Esophagus (tissue), 2 donors: ENCODE results near the gene OR1F1. TPM values are rescaled to one million over a fixed set of nuclear protein-coding genes. Genes with fewer than 3 reads are reported as not detected.
"Not testable (repeated sequence)": the region's sequence is repeated elsewhere in the genome, so short reads cannot be mapped to it uniquely, and the experiment has no call there.

Experiments used
- H3K27ac ChIP-seq, 2 donors: one replicate each; pipeline ENCODE4 v1.5.1; 2013; ENCODE audit warnings: low read depth in 2 of 2, mild to moderate bottlenecking in 2 of 2, inconsistent platforms in 1 of 2, low read length in 1 of 2, moderate library complexity in 1 of 2
- H3K27me3 ChIP-seq, 2 donors: one replicate each; pipeline ENCODE4 v1.6.1; 2013; ENCODE audit warnings: low read length in 2 of 2, control low read depth in 1 of 2, mild to moderate bottlenecking in 1 of 2; ENCODE audit not compliant: insufficient read depth in 2 of 2, control insufficient read depth in 1 of 2
- H3K36me3 ChIP-seq, 2 donors: one replicate each; pipeline ENCODE4 v1.6.1; 2013; ENCODE audit warnings: low read length in 1 of 2; ENCODE audit not compliant: control insufficient read depth in 2 of 2, insufficient read depth in 2 of 2
- H3K4me1 ChIP-seq, 2 donors: one replicate each; pipeline ENCODE4 v1.6.1; 2013; ENCODE audit warnings: low read length in 1 of 2; ENCODE audit not compliant: control insufficient read depth in 2 of 2, insufficient read depth in 2 of 2
- H3K4me3 ChIP-seq, 2 donors: one replicate each; pipeline ENCODE4 v1.5.1; 2013; ENCODE audit warnings: low read length in 2 of 2, mild to moderate bottlenecking in 2 of 2, low read depth in 1 of 2, moderate library complexity in 1 of 2
- H3K9me3 ChIP-seq, 2 donors: one replicate each; pipeline ENCODE4 v1.6.1; 2013; ENCODE audit warnings: mild to moderate bottlenecking in 2 of 2, low read depth in 1 of 2, low read length in 1 of 2, moderate library complexity in 1 of 2; ENCODE audit not compliant: control insufficient read depth in 2 of 2, insufficient read depth in 1 of 2
- WGBS, 2 donors: extraction: QIAGEN DNeasy Blood & Tissue Kit; methylation state at CpG; one replicate each; pipeline ENCODE4 v1.1.7; 2013; 5-methylcytosine and 5-hydroxymethylcytosine counted together
- polyA plus RNA-seq, 2 donors: library from polyadenylated mRNA; stranded (reverse); fragments of 200-250 nt; gene quantifications; one replicate each; pipeline ENCODE4 v1.2.3, GENCODE V29; 2013
- donor health status: healthy with polysubstance abuse.
- donor health status: Bipolar disorder and iron deficiency.

Gene OR1F1
- not detected for polyA plus RNA-seq

DNA sequence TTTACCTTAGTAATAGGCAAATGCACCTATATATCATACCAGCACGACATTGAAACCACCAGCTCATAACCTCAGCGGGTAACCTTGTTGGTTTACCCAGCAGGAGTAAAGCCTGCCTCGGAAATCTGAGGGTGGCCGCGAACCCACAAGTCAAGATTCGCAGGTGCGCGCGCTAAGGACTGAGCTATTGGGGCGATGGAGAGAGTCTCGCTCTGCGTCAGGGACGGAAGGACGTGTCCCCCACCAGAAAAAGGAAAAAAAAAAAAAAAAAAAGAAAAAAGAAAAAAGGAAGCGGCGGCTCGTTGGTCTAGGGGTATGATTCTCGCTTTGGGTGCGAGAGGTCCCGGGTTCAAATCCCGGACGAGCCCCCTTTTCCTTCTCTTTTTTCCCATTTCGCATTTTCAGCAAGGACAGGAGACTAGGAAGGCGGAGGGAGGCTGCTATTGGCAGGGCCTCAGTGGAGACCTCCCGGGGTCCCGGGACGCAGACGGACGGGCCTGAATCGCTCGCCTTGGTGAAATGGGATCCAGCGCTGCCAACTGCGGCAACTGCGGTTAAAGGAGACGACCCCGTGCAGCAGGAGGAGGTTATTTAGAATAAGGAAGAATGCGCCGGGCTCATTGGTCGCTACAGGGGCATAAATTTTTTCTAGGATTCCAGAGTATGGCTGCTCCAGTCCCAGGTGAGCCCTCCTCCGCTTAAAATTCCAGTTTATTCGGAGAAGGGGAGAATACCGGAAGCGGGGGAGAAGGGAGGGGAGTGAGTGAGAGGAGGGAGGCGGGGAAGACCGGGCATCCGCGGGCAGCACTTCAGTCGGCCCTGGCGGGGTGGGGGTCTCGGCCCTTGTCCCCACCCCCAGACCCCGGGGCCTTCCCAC is at the start of gene OR1F1:
OR1F1 (plus strand) TSS at position 407 of the 877 bp plus-strand sequence.
- no peak within 1 kb of the TSS for H3K27ac ChIP-seq
- H3K4me1 ChIP-seq: peaks cover 0 to 13% of the 10 kb centered on the region in 2 donors
- peaks cover 0 to 13% of the 10 kb centered on the region in 2 donors for H3K9me3 ChIP-seq
- 2 to 4% methylated on average over 41 to 51 of the region's 51 CpGs for WGBS, 2 donors
- H3K4me3 ChIP-seq: peak within 1 kb of the TSS in 1 of 2 donors; percentile 35
- no peaks in the 10 kb centered on the region for H3K36me3 ChIP-seq
- peaks cover 0 to 29% of the 10 kb centered on the region in 2 donors for H3K27me3 ChIP-seq

- H3K36me3 ChIP-seq: peaks cover 5 to 35% of the 10 kb centered on the region in 2 donors
- 89 to 90% methylated on average over 20 to 21 of the region's 21 CpGs for WGBS, 2 donors
- H3K27me3 ChIP-seq: no peaks in the 10 kb centered on the region
- peaks cover 0 to 5% of the 10 kb centered on the region in 2 donors for H3K4me1 ChIP-seq
- no peak overlapping the region for H3K27ac ChIP-seq
- no peaks in the 10 kb centered on the region for H3K9me3 ChIP-seq
- no peak overlapping the region for H3K4me3 ChIP-seq
Measured at GRCh38 chr16:3138342-3138741, 49.7 kb upstream of the OR1F1 start.

- Histone ChIP-seq H3K9me3 (no peaks in the 10 kb centered on the region), H3K27me3 (no peaks in the 10 kb centered on the region), H3K4me1 (peaks cover 0 to 5% of the 10 kb centered on the region in 2 donors), H3K36me3 (peaks cover 5 to 35% of the 10 kb centered on the region in 2 donors), H3K4me3 (no peak overlapping the region), H3K27ac (no peak overlapping the region)
- WGBS, 2 donors: 87 to 90% methylated on average over 14 of the region's 14 CpGs
Measured at GRCh38 chr16:3138823-3139426, 49.1 kb upstream of the OR1F1 start.

DNA sequence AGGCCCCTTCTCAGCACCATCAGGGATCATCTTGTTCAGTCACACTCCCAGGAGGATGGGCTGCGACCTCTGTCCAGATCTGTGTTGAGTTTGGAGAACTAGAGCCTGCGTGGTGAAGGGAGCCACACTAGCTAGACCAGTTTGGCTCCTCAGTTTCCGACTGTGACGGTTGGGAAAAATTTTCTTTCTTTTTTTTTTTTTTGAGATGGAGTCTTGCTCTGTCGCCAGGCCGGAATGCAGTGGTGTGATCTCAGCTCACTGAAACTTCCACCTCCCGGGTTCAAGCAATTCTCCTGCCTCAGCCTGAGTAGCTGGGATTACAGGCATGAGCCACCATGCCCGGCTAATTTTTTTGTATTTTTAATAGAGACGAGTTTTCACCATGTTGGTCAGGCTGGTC is 48.4 kb upstream of the OR1F1 start:
- 82 to 83% methylated on average over 9 of the region's 9 CpGs for WGBS, 2 donors
- H3K27me3 ChIP-seq, H3K4me1 ChIP-seq, H3K27ac ChIP-seq, H3K9me3 ChIP-seq, H3K4me3 ChIP-seq: not testable (repeated sequence)
- H3K36me3 ChIP-seq: peaks cover 5 to 35% of the 10 kb centered on the region in 2 donors

- Histone ChIP-seq H3K9me3 (no peaks in the 10 kb centered on the region), H3K4me1 (peaks cover 0 to 5% of the 10 kb centered on the region in 2 donors), H3K27ac (no peak overlapping the region), H3K4me3 (no peak overlapping the region), H3K36me3 (peaks cover 5 to 35% of the 10 kb centered on the region in 2 donors), H3K27me3 (no peaks in the 10 kb centered on the region)
- WGBS, 2 donors: 93 to 94% methylated on average over 67 to 69 of the region's 69 CpGs
Measured at GRCh38 chr16:3140603-3141427, 47.2 kb upstream of the OR1F1 start.

DNA sequence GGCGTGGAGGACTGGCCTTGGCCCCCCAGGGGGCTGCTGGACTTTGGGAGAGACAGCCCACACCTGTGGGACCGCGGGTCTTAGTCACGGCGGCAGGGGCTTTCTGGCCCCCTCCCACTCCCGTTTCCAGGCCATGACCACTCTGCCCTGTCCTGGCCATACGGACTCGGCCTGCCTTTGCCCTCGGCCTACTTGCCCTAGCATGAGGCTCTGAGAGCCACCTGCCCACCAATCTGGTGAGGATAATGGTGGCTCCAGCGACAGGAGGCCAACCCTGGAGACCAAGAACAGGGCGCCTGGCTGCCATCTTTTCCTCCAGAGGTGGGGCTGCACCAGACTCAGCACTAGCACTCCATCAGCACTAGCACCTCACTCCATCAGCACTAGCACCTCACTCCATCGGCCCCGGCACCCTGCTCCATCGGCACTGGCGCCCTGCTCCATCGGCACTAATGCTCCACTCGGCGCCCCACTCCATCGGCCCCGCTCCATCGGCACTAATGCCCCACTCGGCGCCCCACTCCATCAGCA is 46.2 kb upstream of the OR1F1 start:
- Histone ChIP-seq H3K9me3 (no peaks in the 10 kb centered on the region), H3K27me3 (no peaks in the 10 kb centered on the region), H3K4me1 (peaks cover 0 to 5% of the 10 kb centered on the region in 2 donors), H3K27ac (no peak overlapping the region), H3K36me3 (peaks cover 5 to 35% of the 10 kb centered on the region in 2 donors), H3K4me3 (no peak overlapping the region)
- WGBS, 2 donors: 94% methylated on average over 22 to 23 of the region's 23 CpGs

DNA sequence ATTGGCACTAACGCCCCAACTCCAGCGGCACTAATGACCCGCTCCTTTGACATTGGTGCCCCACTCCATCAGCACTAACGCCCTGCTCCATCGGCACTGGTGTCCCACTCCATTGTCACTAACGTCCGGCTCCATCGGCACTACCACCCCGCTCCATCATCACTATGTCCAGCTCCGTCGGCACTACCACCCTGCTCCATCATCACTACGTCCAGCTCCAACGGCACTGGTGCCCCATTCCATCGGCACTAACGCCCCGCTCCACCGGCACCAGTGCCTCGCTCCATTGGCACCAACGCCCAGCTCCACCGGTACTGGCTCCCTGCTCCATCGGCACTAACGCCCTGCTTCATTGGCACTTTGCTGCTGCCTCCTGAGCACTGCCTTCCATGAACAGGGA is 45.7 kb upstream of the OR1F1 start:
- 95% methylated on average over 22 of the region's 22 CpGs for WGBS, 2 donors
- Histone ChIP-seq H3K4me3 (no peak overlapping the region), H3K36me3 (peaks cover 5 to 35% of the 10 kb centered on the region in 2 donors), H3K27ac (no peak overlapping the region), H3K9me3 (no peaks in the 10 kb centered on the region), H3K4me1 (peaks cover 0 to 5% of the 10 kb centered on the region in 2 donors), H3K27me3 (no peaks in the 10 kb centered on the region)

GRCh38 chr16:3142770-3143169 is 45.2 kb upstream of the OR1F1 start:
- Histone ChIP-seq H3K36me3 (peaks cover 5 to 35% of the 10 kb centered on the region in 2 donors), H3K27me3 (no peaks in the 10 kb centered on the region), H3K9me3 (no peaks in the 10 kb centered on the region), H3K4me3 (no peak overlapping the region), H3K4me1 (peaks cover 0 to 2% of the 10 kb centered on the region in 2 donors), H3K27ac (no peak overlapping the region)
- 89 to 92% methylated on average over 13 of the region's 13 CpGs for WGBS, 2 donors

DNA sequence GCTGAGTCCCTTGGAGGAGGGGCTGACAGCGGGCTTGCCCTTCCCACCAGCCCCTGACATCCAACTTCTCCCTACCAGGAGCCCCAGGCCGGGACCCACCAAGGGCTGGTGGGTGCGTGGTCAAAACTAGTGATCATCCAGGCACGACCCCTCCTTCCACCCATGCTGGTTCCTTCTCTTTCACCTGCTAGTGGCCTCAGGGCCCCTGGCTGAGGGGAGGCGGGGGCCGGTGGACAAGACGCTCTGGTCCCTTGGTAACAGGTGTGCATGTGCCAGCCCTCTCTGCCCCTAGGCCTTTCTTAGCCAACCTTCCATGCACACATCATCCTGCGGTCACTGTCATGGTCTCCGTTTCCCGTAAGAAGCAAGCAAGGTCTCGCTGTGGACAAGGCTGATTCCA is 44.8 kb upstream of the OR1F1 start:
- H3K27me3 ChIP-seq: no peaks in the 10 kb centered on the region
- H3K36me3 ChIP-seq: peaks cover 5 to 31% of the 10 kb centered on the region in 2 donors
- H3K4me3 ChIP-seq: no peak overlapping the region
- no peak overlapping the region for H3K27ac ChIP-seq
- H3K4me1 ChIP-seq: peaks cover 0 to 2% of the 10 kb centered on the region in 2 donors
- WGBS, 2 donors: 90 to 95% methylated on average over 11 of the region's 11 CpGs
- H3K9me3 ChIP-seq: no peaks in the 10 kb centered on the region
